DND-41 (cell line): ENCODE measurements around the gene KCNIP4.

Experiments
- CTCF ChIP-seq: IDR thresholded peaks from 2 replicates; pipeline ENCODE4 v1.5.1; 2012; ENCODE audit warnings: borderline replicate concordance, low read length, moderate library complexity, mild to moderate bottlenecking; ENCODE audit not compliant: poor library complexity, severe bottlenecking; ENCODE audit errors: extremely low read depth
- EZH2 ChIP-seq: IDR thresholded peaks from 3 replicates; pipeline ENCODE4 v1.6.1; 2012; ENCODE audit warnings: borderline replicate concordance, low read depth, mild to moderate bottlenecking, moderate library complexity, low read length, inconsistent platforms; ENCODE audit not compliant: severe bottlenecking

- no peak for TF ChIP-seq EZH2
- no peak for TF ChIP-seq CTCF
Measured at GRCh38 chr4:21535898-21536297, 412.7 kb downstream of the KCNIP4 start.
